ENCODE data around the gene PTGES3L. TPM values are rescaled to one million over a fixed set of nuclear protein-coding genes. Genes with fewer than 3 reads are reported as not detected.
"Not testable (repeated sequence)": the region's sequence is repeated elsewhere in the genome, so short reads cannot be mapped to it uniquely, and the experiment has no call there.

PTGES3L gene
- total RNA-seq, 2 experiments from 2014 or later: 0.63 to 0.80 TPM

DNA sequence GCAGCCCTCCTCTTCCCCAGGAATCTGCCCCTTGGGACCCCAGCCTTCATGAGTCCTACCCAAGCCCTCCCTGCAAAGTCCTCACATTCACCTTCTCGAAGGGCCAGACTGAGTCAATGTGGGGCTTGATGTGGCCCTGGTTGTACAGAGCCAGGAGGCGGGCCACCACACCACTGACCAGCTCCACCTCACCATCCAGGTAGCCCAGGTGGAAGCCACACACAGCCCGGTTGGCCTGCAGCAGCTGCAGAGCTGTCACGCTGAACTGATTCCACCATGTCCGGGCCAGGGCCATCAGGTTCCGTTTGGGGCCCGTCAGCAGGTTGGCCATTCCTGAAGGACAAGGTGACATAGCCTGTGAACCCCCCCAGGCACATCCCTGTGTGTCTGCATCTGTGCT, 36.3 kb upstream of the PTGES3L start:
- ChIA-PET CTCF (no interaction called here), POLR2A (no interaction called here)

- ChIA-PET CTCF (no interaction called here), POLR2A (interaction anchor here (1.0 kb wide), 1 partner anchor 18 kb away, joined by 4 read pairs; the partner anchor contains the start of gene RPL27)
Measured at GRCh38 chr17:43015579-43015978, 35.7 kb upstream of the PTGES3L start.

DNA sequence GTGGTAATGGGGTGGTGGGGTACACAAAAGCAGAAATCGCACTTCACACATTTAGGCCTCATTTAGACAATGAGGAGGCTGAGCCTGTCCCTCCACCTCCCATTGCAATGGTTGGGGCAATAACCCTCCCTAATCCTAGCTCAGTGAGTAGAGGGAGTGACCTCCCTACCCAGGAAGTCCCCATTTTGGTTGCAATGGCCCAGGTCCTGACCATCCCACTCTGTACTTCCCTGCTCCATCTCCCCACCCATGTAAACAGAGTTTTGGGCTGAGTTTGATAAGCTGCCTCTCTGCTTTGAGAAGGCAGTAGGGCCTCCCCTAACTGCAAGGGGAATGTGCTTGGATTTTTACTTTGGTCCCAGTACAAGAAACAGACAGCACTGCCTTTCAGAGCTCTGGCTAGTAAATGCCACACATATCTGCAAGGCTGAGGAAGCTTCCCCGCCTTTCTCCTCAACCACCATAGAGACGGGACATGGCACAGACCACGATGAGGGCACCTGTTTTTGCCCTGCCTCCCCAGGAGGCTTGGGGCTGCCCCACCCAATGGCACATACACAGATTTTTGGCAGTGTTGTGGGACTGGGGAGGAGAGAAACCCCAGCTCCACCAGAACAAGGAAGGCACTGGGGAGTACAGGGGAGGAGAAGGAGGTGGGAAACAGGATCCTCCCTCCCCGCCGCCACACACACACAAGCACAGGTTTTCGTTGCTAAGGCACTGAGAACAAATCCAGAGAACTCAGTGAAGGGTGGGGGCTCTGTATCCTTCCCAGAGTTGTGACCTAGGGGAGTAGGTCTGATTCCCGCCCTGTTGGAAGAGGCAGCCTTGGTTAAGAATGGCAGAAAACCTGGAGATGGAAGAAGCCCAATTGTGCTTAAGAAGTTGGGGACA, 35.0 kb upstream of the PTGES3L start:
- ChIA-PET POLR2A (interaction anchor here (1.0 kb wide), 1 partner anchor 17 kb away, joined by 4 read pairs; the partner anchor contains the start of gene RPL27), CTCF (interaction anchor here (0.6 kb wide), 1 partner anchor 820 kb away, joined by 3 read pairs; no protein-coding TSS in a partner anchor)

DNA sequence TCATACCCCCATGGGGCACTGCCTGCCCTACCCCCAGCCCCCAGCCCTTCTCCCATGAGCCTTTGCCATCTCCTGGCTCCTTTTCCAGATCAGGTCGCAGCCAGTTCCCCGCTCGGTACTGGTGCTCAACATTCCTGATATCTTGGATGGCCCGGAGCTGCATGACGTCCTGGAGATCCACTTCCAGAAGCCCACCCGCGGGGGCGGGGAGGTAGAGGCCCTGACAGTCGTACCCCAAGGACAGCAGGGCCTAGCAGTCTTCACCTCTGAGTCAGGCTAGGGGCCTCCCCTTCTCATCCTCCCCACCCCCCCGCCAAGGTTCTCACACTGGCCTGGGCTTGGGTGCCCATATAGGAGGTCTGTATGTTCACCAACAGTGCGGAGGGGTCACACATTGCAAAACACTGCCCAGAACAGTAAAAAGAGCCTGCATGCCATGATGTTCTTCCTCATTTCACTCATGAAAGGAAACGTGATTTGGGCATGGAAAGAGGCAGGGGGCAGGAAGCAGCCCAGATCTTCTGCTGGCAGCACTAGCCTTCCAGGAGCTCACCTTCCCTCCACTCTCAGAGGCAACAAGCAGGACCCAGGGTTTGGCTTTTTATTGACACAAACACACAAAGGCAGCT, 34.3 kb upstream of the PTGES3L start:
- ChIA-PET CTCF (no interaction called here), POLR2A (interaction anchor here (1.0 kb wide), 1 partner anchor 16 kb away, joined by 4 read pairs; the partner anchor contains the start of gene RPL27)

DNA sequence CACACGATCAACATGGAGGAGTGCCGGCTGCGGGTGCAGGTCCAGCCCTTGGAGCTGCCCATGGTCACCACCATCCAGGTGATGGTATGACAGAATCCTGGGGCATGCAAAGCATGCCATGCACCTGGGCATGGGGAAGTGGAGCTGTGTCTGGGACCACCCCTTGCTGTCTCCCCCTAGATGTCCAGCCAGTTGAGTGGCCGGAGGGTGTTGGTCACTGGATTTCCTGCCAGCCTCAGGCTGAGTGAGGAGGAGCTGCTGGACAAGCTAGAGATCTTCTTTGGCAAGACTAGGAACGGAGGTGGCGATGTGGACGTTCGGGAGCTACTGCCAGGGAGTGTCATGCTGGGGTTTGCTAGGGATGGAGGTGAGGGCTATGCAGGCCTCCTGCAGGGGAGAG, 33.4 kb upstream of the PTGES3L start:
- POLR2A ChIA-PET: no interaction called here
- CTCF ChIA-PET: no interaction called here

- POLR2A ChIA-PET: interaction anchor here (0.8 kb wide), 1 partner anchor 13 kb away, joined by 3 read pairs; no protein-coding TSS in a partner anchor
- CTCF ChIA-PET: interaction anchor here (0.5 kb wide), 1 partner anchor 1989 kb away, joined by 3 read pairs; no protein-coding TSS in a partner anchor
Measured at GRCh38 chr17:43011728-43012472, 32.0 kb upstream of the PTGES3L start.

DNA sequence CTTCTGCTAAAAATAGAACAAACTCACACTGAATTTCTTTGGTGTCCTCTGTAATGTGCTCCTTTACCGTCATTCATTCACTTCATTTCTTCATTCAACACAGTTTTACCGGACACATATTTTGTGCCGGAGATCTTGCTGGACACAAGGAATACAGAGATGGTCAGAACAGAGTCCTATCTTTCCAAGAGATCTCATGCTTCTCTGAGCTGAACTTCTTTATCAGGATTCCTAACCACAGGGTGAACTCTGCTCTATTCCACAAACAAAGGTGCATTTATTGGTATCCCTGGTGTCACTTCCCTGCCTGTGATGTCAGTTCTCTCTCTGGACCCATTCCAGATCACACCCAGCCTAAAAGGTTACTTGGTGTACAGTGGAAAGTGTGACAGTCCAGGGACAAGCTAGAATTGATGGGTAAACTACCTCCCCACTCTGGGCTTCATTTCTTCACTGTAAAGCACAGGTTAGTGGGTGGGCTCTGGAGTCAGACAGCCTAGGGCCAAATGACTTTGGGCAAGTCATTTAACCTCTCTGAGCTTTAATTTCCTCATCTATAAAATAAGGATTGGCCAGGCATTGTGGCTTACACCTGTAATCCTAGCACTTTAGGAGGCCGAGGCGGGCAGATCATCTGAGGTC, 30.9 kb upstream of the PTGES3L start:
- ChIA-PET CTCF (no interaction called here), POLR2A (no interaction called here)

- CTCF ChIA-PET: interaction anchor here (0.5 to 1.0 kb wide), 3 partner anchors 9 to 1821 kb away, joined by 3 to 8 read pairs (median 3); partner anchors contain the start of gene RPL27
- POLR2A ChIA-PET: interaction anchor here (0.5 to 2.2 kb wide), 4 partner anchors 8 to 42 kb away, joined by 3 to 13 read pairs (median 4); partner anchors contain the start of gene RPL27
Measured at GRCh38 chr17:43006639-43007551, 27.0 kb upstream of the PTGES3L start, which contains the start of gene IFI35. Gene IFI35, plus strand, starts transcription at chr17:43006784. Its CDS starts 164 bp downstream, at chr17:43006948.

- ChIA-PET POLR2A (interaction anchor here (0.6 kb wide), 1 partner anchor 155 kb away, joined by 3 read pairs; no protein-coding TSS in a partner anchor), CTCF (interaction anchor here (0.8 kb wide), 1 partner anchor 99 kb away, joined by 3 read pairs; no protein-coding TSS in a partner anchor)
Measured at GRCh38 chr17:43003542-43004172, 23.8 kb upstream of the PTGES3L start.

- POLR2A ChIA-PET: interaction anchor here (0.6 kb wide), 1 partner anchor 169 kb away, joined by 3 read pairs; no protein-coding TSS in a partner anchor
- CTCF ChIA-PET: not testable (repeated sequence)
Measured at GRCh38 chr17:43000894-43001293, 21.0 kb upstream of the PTGES3L start.

GRCh38 chr17:42999003-42999525, 19.2 kb upstream of the PTGES3L start:
- CTCF ChIA-PET: interaction anchor here (1.3 to 1.8 kb wide), 5 partner anchors 8 to 166 kb away, joined by 3 to 8 read pairs (median 6); partner anchors contain the start of genes IFI35, PSME3 and RUNDC1
- POLR2A ChIA-PET: interaction anchor here (0.5 to 2.3 kb wide), 9 partner anchors 8 to 440 kb away, joined by 3 to 24 read pairs (median 3); partner anchors contain the start of genes IFI35, RUNDC1 and VAT1

- ChIA-PET CTCF (interaction anchor here (0.6 to 1.8 kb wide), 14 partner anchors 9 to 272 kb away, joined by 3 to 8 read pairs (median 4); partner anchors contain the start of genes IFI35, PSME3, PTGES3L and RUNDC1), POLR2A (interaction anchor here (0.5 to 2.3 kb wide), 18 partner anchors 9 to 439 kb away, joined by 3 to 24 read pairs (median 4); partner anchors contain the start of genes BECN1, BRCA1, CNTD1 and COA3)
Measured at GRCh38 chr17:42997984-42998938, 18.4 kb upstream of the PTGES3L start, which contains the start of gene RPL27. Gene RPL27, plus strand, starts transcription at chr17:42998419. Its CDS starts 332 bp downstream, at chr17:42998751.

DNA sequence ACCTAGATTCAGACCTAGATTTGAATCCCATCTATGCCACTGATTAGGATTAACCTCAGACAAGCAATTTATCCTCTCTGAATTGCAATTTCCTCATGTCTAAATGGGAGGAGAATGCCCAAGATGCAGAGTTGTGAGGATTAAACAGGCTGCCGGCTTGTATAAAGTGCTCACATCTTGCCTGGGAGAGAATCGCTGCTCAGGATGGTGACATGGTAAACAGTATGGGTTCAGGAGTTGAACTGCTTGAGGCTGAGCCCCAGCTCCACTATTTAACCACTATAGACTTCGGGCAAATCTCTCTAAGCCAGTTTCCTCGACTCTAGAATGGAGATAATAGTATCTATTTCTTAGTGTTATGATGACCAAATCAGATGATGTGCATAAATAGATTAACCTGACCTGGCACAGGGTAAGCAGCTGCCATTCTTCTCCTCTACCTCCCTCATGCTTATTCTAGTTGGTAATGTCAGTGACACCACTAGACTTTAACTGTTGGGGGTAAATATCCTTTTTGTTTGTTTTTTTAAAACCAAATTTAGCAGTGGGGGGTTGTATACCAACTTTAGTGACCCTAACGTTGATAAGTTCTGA, 17.6 kb upstream of the PTGES3L start:
- ChIA-PET CTCF (interaction anchor here (0.6 to 1.8 kb wide), 15 partner anchors 9 to 736 kb away, joined by 3 to 8 read pairs (median 4); partner anchors contain the start of genes IFI35, PSME3, PTGES3L and RUNDC1), POLR2A (interaction anchor here (0.5 to 2.3 kb wide), 15 partner anchors 9 to 364 kb away, joined by 3 to 24 read pairs (median 5); partner anchors contain the start of genes BECN1, BRCA1, CNTD1 and COA3)

GRCh38 chr17:42993913-42994312, 14.0 kb upstream of the PTGES3L start:
- POLR2A ChIA-PET, CTCF ChIA-PET: not testable (repeated sequence)

- POLR2A ChIA-PET: no interaction called here
Measured at GRCh38 chr17:42992872-42993271, 13.0 kb upstream of the PTGES3L start.

More at GRCh38 chr17:42992872-42993271, 13.0 kb upstream of the PTGES3L start:
- CTCF ChIA-PET: no interaction called here

All from activated CD8-positive, alpha-beta memory T cell treated with anti-CD3 and anti-CD28 coated beads for 36 hours (primary cell).